ENCODE measurements around the gene CDYL2. TPM values are rescaled to one million over a fixed set of nuclear protein-coding genes. Genes with fewer than 3 reads are reported as not detected.
"Not testable (repeated sequence)": the region's sequence is repeated elsewhere in the genome, so short reads cannot be mapped to it uniquely, and the experiment has no call there.

The CDYL2 gene
- total RNA-seq, 4 donors from 2014 or later, result 0.83 to 6.5 (median 3.6) TPM

DNA sequence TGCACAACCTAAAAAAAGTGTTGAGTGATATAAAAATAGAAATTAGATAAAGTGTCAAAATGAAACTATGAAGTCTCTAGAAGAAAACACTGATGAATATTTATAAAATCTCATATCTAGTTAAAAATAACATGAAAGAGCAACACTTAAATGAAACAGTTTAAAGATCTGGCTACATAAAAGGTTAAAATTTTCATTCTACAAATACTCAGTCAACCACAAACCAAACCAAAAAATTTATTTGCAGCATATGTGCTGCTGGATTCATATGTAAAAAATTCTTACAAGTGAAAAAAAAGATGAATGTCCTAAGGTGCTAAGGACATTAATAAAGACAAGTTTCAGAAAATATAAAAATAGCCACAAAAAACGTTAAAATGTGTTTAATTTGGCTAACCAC lies 22.6 kb upstream of the CDYL2 start:
- H3K4me3 ChIP-seq, result no peak overlapping the region
- DNase-seq (ENCODE audit: extremely low spot score), result no peak
- H3K36me3 ChIP-seq, result no peaks in the 10 kb centered on the region
- WGBS, result 7% methylated on average over 1 of the region's 1 CpG
- intact Hi-C loops (cut with DNase I), result no loop called here
- peaks cover 0 to 8% (median 0%) of the 10 kb centered on the region in 4 donors for H3K9me3 ChIP-seq
- H3K4me1 ChIP-seq, result no peaks in the 10 kb centered on the region
- no peak overlapping the region for H3K27ac ChIP-seq (replicated peaks in 1 of 4)
- TF ChIP-seq EP300 (IDR thresholded peaks at IDR 0.05), result no peak
- no peak for TF ChIP-seq POLR2AphosphoS5 (IDR thresholded peaks at IDR 0.05)
- TF ChIP-seq POLR2A (IDR thresholded peaks at IDR 0.05; ENCODE audit: low read depth), result no peak
- TF ChIP-seq, protein P1, sequence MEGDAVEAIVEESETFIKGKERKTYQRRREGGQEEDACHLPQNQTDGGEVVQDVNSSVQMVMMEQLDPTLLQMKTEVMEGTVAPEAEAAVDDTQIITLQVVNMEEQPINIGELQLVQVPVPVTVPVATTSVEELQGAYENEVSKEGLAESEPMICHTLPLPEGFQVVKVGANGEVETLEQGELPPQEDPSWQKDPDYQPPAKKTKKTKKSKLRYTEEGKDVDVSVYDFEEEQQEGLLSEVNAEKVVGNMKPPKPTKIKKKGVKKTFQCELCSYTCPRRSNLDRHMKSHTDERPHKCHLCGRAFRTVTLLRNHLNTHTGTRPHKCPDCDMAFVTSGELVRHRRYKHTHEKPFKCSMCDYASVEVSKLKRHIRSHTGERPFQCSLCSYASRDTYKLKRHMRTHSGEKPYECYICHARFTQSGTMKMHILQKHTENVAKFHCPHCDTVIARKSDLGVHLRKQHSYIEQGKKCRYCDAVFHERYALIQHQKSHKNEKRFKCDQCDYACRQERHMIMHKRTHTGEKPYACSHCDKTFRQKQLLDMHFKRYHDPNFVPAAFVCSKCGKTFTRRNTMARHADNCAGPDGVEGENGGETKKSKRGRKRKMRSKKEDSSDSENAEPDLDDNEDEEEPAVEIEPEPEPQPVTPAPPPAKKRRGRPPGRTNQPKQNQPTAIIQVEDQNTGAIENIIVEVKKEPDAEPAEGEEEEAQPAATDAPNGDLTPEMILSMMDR (IDR thresholded peaks at IDR 0.05), result no peak
- H3K27me3 ChIP-seq, result no peaks in the 10 kb centered on the region

DNA sequence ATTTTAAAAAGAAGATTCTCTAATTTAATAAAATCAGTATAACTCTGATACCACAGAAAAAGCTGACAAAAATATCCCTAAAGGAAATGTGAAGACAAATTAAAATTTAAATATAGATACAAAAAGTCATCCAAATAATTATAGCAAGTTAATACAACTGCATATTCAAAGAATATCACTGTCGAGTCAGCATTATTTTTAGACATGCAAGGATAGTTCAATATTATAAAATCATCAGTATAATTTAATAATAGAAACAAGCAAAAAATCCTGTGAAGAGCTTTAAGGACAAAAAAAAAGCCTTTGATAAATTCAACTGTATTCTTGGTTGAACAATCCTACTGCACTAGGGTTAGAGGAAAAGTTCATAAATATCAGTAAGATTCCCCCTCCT lies 21.0 kb upstream of the CDYL2 start:
- no peak overlapping the region for H3K4me3 ChIP-seq
- no peaks in the 10 kb centered on the region for H3K4me1 ChIP-seq
- no peaks in the 10 kb centered on the region for H3K36me3 ChIP-seq
- 93% methylated on average over 1 of the region's 1 CpG for WGBS
- no peaks in the 10 kb centered on the region for H3K27me3 ChIP-seq
- intact Hi-C loops (cut with DNase I), result no loop called here
- no peak for DNase-seq (ENCODE audit: extremely low spot score)
- H3K27ac ChIP-seq (replicated peaks in 1 of 4), result no peak overlapping the region
- H3K9me3 ChIP-seq, result peaks cover 0 to 8% (median 0%) of the 10 kb centered on the region in 4 donors
- TF ChIP-seq POLR2A (IDR thresholded peaks at IDR 0.05; ENCODE audit: low read depth), result no peak
- TF ChIP-seq, protein P1 (IDR thresholded peaks at IDR 0.05), result no peak
- no peak for TF ChIP-seq EP300 (IDR thresholded peaks at IDR 0.05)
- no peak for TF ChIP-seq POLR2AphosphoS5 (IDR thresholded peaks at IDR 0.05)

DNA sequence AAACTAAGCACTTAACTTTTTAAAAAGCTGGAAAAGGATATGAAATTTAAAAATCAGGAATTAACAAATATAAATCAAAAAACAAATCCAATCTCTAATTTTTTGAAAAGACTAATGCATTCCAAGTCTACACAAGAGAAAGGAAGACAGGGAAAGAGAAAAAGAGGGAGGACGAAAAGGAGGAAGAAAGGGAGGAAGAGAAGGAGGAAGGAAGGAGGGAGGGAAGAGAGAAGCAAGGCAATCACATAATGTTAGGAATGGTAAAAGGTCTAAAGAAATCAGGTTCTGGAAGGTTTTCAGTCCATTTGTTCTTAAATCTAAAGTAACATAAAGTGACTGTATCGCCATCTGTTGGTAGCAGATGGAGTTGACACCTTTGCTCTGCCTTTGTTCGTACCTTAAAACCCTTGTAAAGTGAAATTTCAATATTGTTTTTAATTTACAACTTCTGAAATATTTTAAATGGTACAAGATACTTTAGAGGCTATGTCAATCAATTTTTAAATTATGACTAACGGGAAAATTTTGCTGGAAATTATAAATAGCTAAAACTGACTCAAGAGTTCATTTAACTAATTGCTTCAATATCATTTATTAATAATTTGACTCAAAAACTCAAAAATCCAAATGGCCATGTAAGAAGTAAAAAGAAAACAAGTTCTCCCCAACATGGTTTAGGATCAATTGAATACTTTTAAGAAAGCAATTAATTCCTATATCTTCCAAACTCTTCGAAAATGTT lies 20.4 kb upstream of the CDYL2 start:
- intact Hi-C loops (cut with DNase I), result no loop called here
- no peak overlapping the region for H3K27ac ChIP-seq (replicated peaks in 1 of 4)
- no peak for DNase-seq (ENCODE audit: extremely low spot score)
- no peaks in the 10 kb centered on the region for H3K4me1 ChIP-seq
- peaks cover 0 to 8% (median 0%) of the 10 kb centered on the region in 4 donors for H3K9me3 ChIP-seq
- WGBS, result 25% methylated on average over 5 of the region's 5 CpGs
- H3K4me3 ChIP-seq, result no peak overlapping the region
- TF ChIP-seq EP300 (IDR thresholded peaks at IDR 0.05), result no peak
- TF ChIP-seq, protein P1 (IDR thresholded peaks at IDR 0.05), result peak; percentile 31 to 60 (median 45)
- TF ChIP-seq POLR2AphosphoS5 (IDR thresholded peaks at IDR 0.05), result no peak
- H3K36me3 ChIP-seq, result no peaks in the 10 kb centered on the region
- no peaks in the 10 kb centered on the region for H3K27me3 ChIP-seq

DNA sequence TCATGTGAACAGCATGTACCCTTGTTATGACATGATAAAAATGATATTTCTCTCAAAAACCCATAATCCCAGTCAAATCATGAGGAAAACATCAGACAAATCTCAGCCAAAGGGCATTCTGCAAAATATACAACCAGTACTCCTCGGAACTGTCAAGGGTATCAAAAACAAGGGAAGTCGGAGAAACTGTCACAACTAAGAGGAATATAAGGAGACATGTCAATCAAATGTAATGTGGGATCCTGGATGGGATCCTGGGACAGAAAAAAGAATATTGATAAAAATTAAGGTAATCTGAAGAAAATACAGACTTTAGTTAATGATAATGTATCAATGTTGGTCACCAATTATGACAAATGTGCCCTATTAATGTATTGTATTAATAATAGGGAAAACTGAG lies 15.6 kb upstream of the CDYL2 start:
- Histone ChIP-seq H3K4me1 (no peaks in the 10 kb centered on the region), H3K27me3 (peaks cover 0 to 14% (median 0%) of the 10 kb centered on the region in 4 donors), H3K27ac (replicated peaks in 1 of 4) (no peak overlapping the region), H3K4me3 (no peak overlapping the region), H3K9me3 (no peaks in the 10 kb centered on the region), H3K36me3 (no peaks in the 10 kb centered on the region)
- WGBS, result 88% methylated on average over 2 of the region's 2 CpGs
- intact Hi-C loops (cut with DNase I), result no loop called here
- TF ChIP-seq POLR2AphosphoS5 (IDR thresholded peaks at IDR 0.05) (no peak), POLR2A (IDR thresholded peaks at IDR 0.05; ENCODE audit: low read depth) (no peak), EP300 (IDR thresholded peaks at IDR 0.05) (no peak)
- TF ChIP-seq, protein P1 (IDR thresholded peaks at IDR 0.05), result no peak
- DNase-seq (ENCODE audit: extremely low spot score), result no peak

DNA sequence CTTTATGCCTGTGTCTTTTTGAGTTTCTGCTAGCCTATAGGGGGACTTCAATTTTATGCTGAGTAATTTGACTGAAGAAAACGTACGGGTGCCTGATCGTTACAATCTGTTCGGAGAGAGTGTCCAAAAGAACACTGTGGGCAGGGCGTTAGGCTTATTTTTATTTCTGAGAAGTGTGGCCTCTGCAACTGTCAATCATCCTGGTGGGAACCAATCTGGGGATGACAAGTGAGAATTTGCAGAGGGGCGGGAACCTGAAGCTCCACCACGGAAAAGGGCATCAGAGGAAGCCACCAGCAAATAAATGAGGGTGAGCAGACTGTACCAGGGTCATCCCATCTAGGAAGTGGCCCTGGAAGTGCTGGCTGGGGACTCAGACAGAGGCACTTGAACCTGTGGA lies 12.0 kb upstream of the CDYL2 start:
- DNase-seq (ENCODE audit: extremely low spot score), result no peak
- Histone ChIP-seq H3K27me3 (peaks cover 0 to 14% (median 0%) of the 10 kb centered on the region in 4 donors), H3K36me3 (no peaks in the 10 kb centered on the region), H3K9me3 (no peaks in the 10 kb centered on the region), H3K27ac (replicated peaks in 1 of 4) (no peak overlapping the region), H3K4me3 (no peak overlapping the region), H3K4me1 (no peaks in the 10 kb centered on the region)
- intact Hi-C loops (cut with DNase I), result no loop called here
- 68% methylated on average over 7 of the region's 7 CpGs for WGBS
- no peak for TF ChIP-seq EP300 (IDR thresholded peaks at IDR 0.05)
- TF ChIP-seq, protein P1 (IDR thresholded peaks at IDR 0.05), result no peak
- no peak for TF ChIP-seq POLR2AphosphoS5 (IDR thresholded peaks at IDR 0.05)
- no peak for TF ChIP-seq POLR2A (IDR thresholded peaks at IDR 0.05; ENCODE audit: low read depth)

DNA sequence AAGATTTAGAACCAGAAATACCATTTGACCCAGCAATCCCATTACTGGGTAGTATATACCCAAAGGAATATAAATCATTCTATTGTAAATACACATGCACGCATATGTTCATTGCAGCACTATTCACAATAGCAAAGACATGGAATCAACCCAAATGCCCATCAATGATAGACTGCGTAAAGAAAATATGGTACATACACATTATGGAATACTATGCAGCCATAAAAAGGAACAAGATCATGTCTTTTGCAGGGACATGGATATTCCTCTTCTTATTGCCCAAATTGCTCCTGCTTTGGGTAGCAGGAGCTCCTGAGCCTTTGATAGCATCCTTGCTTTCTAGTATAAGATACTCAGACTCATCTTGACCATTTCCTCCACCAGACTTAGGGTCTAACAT lies 10.9 kb upstream of the CDYL2 start:
- H3K27ac ChIP-seq (replicated peaks in 1 of 4); H3K9me3 ChIP-seq; H3K4me1 ChIP-seq; H3K36me3 ChIP-seq; intact Hi-C loops (cut with DNase I); H3K4me3 ChIP-seq: not testable (repeated sequence)
- peaks cover 0 to 14% (median 0%) of the 10 kb centered on the region in 4 donors for H3K27me3 ChIP-seq
- peak; percentile 10 for DNase-seq (ENCODE audit: extremely low spot score)
- whole genome bisulfite sequencing, result 93% methylated on average over 2 of the region's 2 CpGs
